BLaER1 (cell line): ENCODE data around the gene TP53TG3D.
"Not testable (repeated sequence)": the region's sequence is repeated elsewhere in the genome, so short reads cannot be mapped to it uniquely, and the experiment has no call there.

Experiments
- H3K27ac ChIP-seq: shearing (Covaris generic); formaldehyde crosslinking; 2 replicates; pipeline ENCODE4 v1.8.1; 2022
- H3K27me3 ChIP-seq: shearing (Covaris generic); formaldehyde crosslinking; 2 replicates; pipeline ENCODE4 v1.8.1; 2022
- H3K36me3 ChIP-seq: shearing (Covaris generic); formaldehyde crosslinking; 2 replicates; pipeline ENCODE4 v1.8.1; 2022
- H3K4me1 ChIP-seq: shearing (Covaris generic); formaldehyde crosslinking; 2 replicates; pipeline ENCODE4 v1.8.1; 2022
- H3K4me2 ChIP-seq: shearing (Covaris generic); formaldehyde crosslinking; 2 replicates; pipeline ENCODE4 v1.8.1; 2022
- H3K4me3 ChIP-seq: shearing (Covaris generic); formaldehyde crosslinking; 2 replicates; pipeline ENCODE4 v1.8.1; 2022
- H3K9ac ChIP-seq: shearing (Covaris generic); formaldehyde crosslinking; 2 replicates; pipeline ENCODE4 v1.8.1; 2022
- H3K9me3 ChIP-seq: shearing (Covaris generic); formaldehyde crosslinking; 2 replicates; pipeline ENCODE4 v1.8.1; 2022
- H4K20me1 ChIP-seq: shearing (Covaris generic); formaldehyde crosslinking; 2 replicates; pipeline ENCODE4 v1.8.1; 2022

Gene TP53TG3D

GRCh38 chr16:32252986-32253385 lies at the start of gene TP53TG3D:
TSS of gene TP53TG3D (plus strand) at chr16:32253286. CDS start at chr16:32253354, 68 bp downstream.
- H3K9me3 ChIP-seq, H3K4me3 ChIP-seq, H3K36me3 ChIP-seq, H3K9ac ChIP-seq, H3K27me3 ChIP-seq, H3K4me1 ChIP-seq, H3K4me2 ChIP-seq, H3K27ac ChIP-seq, H4K20me1 ChIP-seq: not testable (repeated sequence)

GRCh38 chr16:32253507-32253906 lies 421 bp downstream of the TP53TG3D start:
- not testable (repeated sequence) for H3K9me3 ChIP-seq, H4K20me1 ChIP-seq

GRCh38 chr16:32261526-32261925 lies 8.4 kb downstream of the TP53TG3D start:
- H3K9me3 ChIP-seq, H3K27ac ChIP-seq, H3K4me2 ChIP-seq, H3K27me3 ChIP-seq, H4K20me1 ChIP-seq, H3K4me3 ChIP-seq, H3K4me1 ChIP-seq, H3K36me3 ChIP-seq, H3K9ac ChIP-seq: not testable (repeated sequence)

More at GRCh38 chr16:32253507-32253906, 421 bp downstream of the TP53TG3D start:
- H3K9ac ChIP-seq, H3K27me3 ChIP-seq, H3K4me3 ChIP-seq, H3K27ac ChIP-seq, H3K4me2 ChIP-seq, H3K4me1 ChIP-seq, H3K36me3 ChIP-seq: not testable (repeated sequence)

DNA sequence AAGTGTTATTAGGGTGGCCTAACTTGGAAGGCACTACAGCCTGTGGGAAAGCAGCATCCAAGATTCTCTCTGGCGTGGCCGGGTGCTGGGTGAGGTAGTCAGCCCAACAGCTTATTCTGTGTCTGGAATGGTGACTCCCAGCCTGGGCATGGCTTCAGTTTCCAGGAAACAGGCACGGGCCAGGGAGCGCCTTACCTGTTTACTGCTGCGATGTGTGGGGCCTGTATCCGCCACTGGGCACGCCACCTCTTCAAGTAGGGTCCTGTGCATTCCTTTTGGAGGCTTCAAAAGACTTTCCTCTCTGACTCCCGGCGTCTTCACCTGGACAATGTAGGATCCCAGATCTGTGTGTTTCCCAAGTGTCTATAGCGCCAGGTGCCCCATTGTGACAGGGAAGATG lies 10.5 kb downstream of the TP53TG3D start:
- not testable (repeated sequence) for H3K4me2 ChIP-seq, H3K27ac ChIP-seq, H3K9ac ChIP-seq, H3K36me3 ChIP-seq, H3K4me3 ChIP-seq, H3K27me3 ChIP-seq, H4K20me1 ChIP-seq, H3K4me1 ChIP-seq, H3K9me3 ChIP-seq

- not testable (repeated sequence) for H3K9ac ChIP-seq, H3K4me1 ChIP-seq, H4K20me1 ChIP-seq, H3K27ac ChIP-seq, H3K27me3 ChIP-seq, H3K4me2 ChIP-seq, H3K36me3 ChIP-seq, H3K9me3 ChIP-seq, H3K4me3 ChIP-seq
Observed at GRCh38 chr16:32281910-32282309, 28.8 kb downstream of the TP53TG3D start.

GRCh38 chr16:32283024-32283423 lies 29.9 kb downstream of the TP53TG3D start:
- H3K27me3 ChIP-seq, H3K9me3 ChIP-seq, H3K4me1 ChIP-seq, H4K20me1 ChIP-seq, H3K4me2 ChIP-seq, H3K36me3 ChIP-seq, H3K9ac ChIP-seq, H3K27ac ChIP-seq, H3K4me3 ChIP-seq: not testable (repeated sequence)

DNA sequence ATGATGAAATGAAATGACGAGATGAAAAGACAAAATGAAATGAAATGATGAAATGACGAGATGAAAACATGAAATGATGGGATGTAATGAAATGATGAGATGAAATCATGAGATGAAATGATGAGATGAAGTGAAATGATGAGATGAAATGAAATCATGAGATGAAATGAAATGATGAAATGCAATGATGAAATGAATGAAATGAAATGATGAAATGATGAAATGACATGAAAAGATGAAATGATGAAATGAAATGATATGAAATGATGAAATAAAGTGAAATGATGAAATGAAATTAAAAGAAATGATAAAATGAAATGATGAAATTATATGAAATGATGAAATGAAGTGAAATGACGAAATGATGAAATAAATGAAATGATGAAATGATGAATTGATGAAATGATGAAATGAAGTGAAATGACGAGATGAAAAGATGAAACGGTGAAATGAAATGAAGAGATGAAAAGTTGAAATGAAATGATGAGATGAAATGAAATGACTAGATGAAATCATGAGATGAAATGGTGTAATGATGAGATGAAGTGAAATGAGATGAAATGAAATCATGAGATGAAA lies 30.9 kb downstream of the TP53TG3D start:
- not testable (repeated sequence) for H3K4me2 ChIP-seq, H3K4me3 ChIP-seq, H3K9me3 ChIP-seq, H4K20me1 ChIP-seq, H3K4me1 ChIP-seq, H3K36me3 ChIP-seq, H3K27me3 ChIP-seq, H3K9ac ChIP-seq, H3K27ac ChIP-seq

DNA sequence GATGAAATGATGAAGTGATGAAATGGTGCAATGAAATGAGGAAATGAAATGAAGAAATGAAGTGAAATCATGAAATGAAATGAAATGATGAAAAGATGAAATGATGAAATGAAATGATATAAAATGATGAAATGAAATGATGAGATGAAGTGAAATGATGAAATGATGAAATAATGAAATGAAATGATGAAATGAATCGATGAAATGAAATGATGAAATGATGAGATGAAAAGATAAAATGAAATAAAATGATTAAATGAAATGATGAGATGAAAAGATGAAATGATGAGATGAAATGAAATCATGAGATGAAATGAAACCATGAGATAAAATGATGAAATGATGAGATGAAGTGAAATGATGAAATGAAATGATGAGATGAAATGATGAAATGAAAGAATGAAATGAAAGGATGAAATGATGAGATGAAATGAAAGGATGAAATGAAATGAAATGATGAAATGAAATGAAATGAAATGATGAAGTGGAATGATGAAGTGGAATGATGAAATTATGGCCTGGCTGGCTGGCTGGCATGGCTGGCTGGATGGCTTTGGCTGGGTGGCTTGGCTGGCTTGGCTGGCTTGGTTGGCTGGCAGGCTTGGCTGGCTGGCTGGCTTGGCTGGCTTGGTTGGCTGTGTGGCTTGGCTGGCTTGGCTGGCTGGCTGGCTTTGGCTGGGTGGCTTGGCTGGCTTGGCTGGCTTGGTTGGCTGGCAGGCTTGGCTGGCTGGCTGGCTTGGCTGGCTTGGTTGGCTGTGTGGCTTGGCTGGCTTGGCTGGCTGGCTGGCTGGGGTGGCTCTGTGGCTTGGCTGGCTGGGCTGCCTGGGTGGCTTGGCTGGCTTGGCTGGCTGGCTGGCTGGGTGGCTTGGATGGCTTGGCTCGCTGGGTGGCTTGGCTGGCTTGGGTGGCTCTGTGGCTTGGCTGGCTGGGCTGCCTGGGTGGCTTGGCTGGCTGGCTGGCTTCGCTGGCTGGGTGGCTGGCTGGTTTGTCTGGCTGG lies 32.0 kb downstream of the TP53TG3D start:
- H3K9ac ChIP-seq, H4K20me1 ChIP-seq, H3K36me3 ChIP-seq, H3K4me2 ChIP-seq, H3K4me3 ChIP-seq, H3K27ac ChIP-seq, H3K4me1 ChIP-seq, H3K9me3 ChIP-seq, H3K27me3 ChIP-seq: not testable (repeated sequence)

- H3K27me3 ChIP-seq, H3K36me3 ChIP-seq, H3K4me3 ChIP-seq, H3K4me1 ChIP-seq, H3K4me2 ChIP-seq, H4K20me1 ChIP-seq, H3K9ac ChIP-seq, H3K9me3 ChIP-seq, H3K27ac ChIP-seq: not testable (repeated sequence)
Observed at GRCh38 chr16:32286193-32286592, 33.1 kb downstream of the TP53TG3D start.

DNA sequence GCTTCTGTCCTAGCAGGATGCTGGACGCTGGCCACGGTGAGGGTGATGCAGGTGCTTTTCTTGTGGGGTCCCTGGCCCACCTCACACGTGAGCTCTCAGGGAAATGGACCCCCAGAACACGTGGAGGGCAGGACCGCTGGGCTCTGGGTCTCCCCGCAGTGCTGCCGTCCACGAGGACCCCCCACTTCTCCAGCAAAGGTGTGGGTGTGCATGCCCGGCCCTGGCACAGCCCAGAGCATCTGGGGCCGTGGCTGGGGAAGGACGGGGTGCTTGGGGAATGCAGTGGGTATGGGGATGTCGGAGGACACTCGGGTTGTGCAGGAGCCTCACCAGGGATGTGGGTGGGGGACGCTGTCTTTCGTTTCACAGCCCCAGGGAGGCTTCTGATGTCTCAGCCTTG lies 34.7 kb downstream of the TP53TG3D start:
- not testable (repeated sequence) for H4K20me1 ChIP-seq, H3K9ac ChIP-seq, H3K4me1 ChIP-seq, H3K27me3 ChIP-seq, H3K4me2 ChIP-seq, H3K9me3 ChIP-seq, H3K27ac ChIP-seq, H3K4me3 ChIP-seq, H3K36me3 ChIP-seq

DNA sequence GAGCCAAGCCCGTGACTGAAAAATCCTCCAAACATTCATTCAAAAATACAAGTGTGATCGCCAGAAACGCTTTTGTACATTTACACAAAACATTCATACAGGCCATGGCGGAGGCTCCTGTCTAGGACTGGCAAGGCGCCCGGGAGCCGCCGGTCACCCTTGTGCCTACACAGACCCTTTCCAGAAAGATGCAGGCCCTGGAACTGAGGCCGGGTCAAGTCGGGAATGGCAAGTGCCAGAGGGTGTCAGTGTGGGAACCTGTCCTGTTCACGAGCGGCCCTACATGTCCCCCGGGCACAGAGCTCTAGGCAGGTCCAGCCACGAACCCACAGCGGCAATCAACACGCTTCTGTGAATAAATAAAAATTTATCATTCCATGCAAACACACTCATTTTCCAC lies 36.1 kb downstream of the TP53TG3D start:
- not testable (repeated sequence) for H3K27ac ChIP-seq, H3K4me2 ChIP-seq, H3K27me3 ChIP-seq, H3K4me1 ChIP-seq, H3K9ac ChIP-seq, H3K36me3 ChIP-seq, H3K4me3 ChIP-seq, H4K20me1 ChIP-seq, H3K9me3 ChIP-seq

GRCh38 chr16:32302776-32303175 lies 49.7 kb downstream of the TP53TG3D start:
- H3K4me1 ChIP-seq, H3K27me3 ChIP-seq, H3K9me3 ChIP-seq, H3K4me2 ChIP-seq, H3K36me3 ChIP-seq, H4K20me1 ChIP-seq, H3K4me3 ChIP-seq, H3K9ac ChIP-seq, H3K27ac ChIP-seq: not testable (repeated sequence)
